ENCODE measurements around the gene CHCHD2. TPM values are rescaled to one million over a fixed set of nuclear protein-coding genes. Genes with fewer than 3 reads are reported as not detected.

The CHCHD2 gene
- total and polyA plus RNA-seq, 9 of the 15 experiments (the other 6 are each of a cell fraction or from before 2014, with no cell fraction given): 145 to 1,044 (median 648) TPM

DNA sequence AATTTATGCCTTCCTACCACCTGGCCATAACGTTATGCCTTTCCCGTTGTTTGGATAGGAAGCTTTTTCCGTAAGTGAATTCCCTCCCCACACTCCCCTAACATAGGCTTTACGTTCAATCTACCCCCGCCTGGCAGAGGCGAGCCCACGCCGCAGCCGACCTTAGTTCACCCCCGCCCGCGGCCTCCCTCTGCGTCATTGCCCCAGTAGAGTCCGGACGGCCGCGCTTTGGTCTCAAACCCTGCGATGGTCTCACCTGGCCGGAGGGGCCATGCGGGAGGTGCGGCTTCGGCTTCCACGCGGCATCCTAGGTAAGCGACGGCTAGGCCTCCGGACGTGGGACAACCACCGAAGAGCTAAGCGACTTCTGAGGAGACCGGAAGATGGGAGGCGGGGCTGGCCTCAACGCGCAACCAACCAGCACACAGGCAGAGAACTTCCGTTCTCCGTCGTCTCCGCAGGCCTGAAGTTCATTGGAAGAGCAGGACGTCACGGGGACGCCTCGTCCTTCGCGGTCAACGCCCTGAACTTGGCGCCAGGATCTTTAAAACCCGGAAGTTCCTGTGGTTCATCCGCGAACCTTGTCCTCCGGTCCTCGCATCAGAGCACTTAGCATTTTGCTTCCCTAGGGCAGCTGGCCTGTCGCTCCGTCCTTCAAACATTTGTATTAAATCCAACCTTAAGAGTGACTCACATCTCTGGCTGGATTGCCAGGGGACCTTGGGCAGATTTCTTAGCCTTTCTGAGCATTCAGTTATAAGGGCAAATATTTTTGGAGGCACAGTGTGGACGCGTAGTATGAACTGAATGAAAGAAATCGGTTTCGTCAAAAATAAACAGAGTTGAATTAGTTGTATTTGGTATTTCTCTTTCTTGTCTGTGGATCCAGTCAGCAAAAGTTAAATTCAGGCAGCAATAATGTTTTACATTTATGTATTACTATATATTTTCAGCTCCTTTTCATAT, at the start of gene CHCHD2 (continued):
- TF ChIP-seq E2F5 (CRISPR knock-in tag; IDR thresholded peaks at IDR 0.05) (no peak), RBM17 (IDR thresholded peaks at IDR 0.05; ENCODE audit: borderline replicate concordance, low read depth, low read length) (no peak), JUNB (CRISPR knock-in tag; conservative IDR thresholded peaks at IDR 0.05) (no peak), ATF1 (CRISPR knock-in tag; IDR thresholded peaks at IDR 0.05) (0 out of 2 replicates have a peak, but pooled peaks have one; percentile 30), ATF1 (tag; IDR thresholded peaks at IDR 0.05) (peak; percentile 92), CUX1 (CRISPR knock-in tag; IDR thresholded peaks at IDR 0.05) (no peak), NKRF (IDR thresholded peaks at IDR 0.05; ENCODE audit: borderline replicate concordance) (peak; percentile 93; the same call in 1 of the 2 replicates), SP2 (IDR thresholded peaks at IDR 0.05; ENCODE audit: extremely low read depth, low read depth, low read length, poor library complexity, severe bottlenecking) (peak; percentile 79)

All from K562 (cell line).